ENCODE results near the gene PISD.

DNA sequence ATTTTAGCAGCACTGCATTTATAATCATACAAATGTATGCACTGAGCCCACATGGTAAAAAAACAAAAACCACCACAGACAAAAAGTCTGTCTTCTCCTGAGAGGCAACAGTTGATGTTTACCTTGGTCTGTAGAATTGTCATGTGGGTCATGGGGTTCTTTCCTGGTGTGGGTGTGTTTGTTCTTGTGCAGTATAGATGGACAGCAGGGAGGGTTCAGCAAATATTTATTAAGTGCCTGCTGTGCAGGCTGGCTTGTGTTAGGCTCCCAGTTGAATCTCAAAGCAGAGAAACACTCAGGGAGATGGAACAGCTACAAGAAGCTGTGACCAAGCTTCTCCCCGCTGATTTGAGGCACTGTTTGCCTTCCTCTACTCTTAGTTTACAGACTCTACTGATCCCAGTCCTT, 82.2 kb downstream of the PISD start:
- no peak for TF ChIP-seq POLR2A (IDR thresholded peaks at IDR 0.05)
- TF ChIP-seq, protein P1, sequence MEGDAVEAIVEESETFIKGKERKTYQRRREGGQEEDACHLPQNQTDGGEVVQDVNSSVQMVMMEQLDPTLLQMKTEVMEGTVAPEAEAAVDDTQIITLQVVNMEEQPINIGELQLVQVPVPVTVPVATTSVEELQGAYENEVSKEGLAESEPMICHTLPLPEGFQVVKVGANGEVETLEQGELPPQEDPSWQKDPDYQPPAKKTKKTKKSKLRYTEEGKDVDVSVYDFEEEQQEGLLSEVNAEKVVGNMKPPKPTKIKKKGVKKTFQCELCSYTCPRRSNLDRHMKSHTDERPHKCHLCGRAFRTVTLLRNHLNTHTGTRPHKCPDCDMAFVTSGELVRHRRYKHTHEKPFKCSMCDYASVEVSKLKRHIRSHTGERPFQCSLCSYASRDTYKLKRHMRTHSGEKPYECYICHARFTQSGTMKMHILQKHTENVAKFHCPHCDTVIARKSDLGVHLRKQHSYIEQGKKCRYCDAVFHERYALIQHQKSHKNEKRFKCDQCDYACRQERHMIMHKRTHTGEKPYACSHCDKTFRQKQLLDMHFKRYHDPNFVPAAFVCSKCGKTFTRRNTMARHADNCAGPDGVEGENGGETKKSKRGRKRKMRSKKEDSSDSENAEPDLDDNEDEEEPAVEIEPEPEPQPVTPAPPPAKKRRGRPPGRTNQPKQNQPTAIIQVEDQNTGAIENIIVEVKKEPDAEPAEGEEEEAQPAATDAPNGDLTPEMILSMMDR (IDR thresholded peaks at IDR 0.05), result no peak

All from esophagus squamous epithelium (tissue), 4 donors.